ENCODE measurements around the gene GPC3.

DNA sequence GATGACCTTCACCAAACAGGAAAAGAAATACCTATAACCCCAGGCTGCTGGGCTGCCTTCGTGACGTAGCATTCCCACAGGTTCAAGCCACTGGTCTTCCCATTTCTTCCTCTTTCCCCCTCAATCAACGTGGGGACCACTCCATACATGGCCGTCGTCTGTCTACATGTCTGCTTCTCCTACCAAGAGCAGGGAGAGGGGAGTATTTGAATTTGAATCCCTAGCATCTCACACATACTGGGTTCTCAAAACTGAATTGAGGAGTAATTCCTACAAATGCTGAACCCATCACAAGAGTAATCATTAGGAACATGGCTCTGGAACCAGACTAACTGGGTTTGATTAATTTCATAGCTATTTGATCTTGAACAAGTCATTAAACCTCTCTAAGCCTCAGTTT is 17.3 kb downstream of the GPC3 start:
- TF ChIP-seq YY1 (IDR thresholded peaks at IDR 0.05; ENCODE audit: low read depth) (no peak), TAF1 (IDR thresholded peaks at IDR 0.05; ENCODE audit: low read depth) (no peak), CREB1 (IDR thresholded peaks at IDR 0.05; ENCODE audit: low read depth) (no peak), CEBPB (IDR thresholded peaks at IDR 0.05) (no peak), EP300 (IDR thresholded peaks at IDR 0.05; ENCODE audit: borderline replicate concordance) (no peak), RAD21 (IDR thresholded peaks at IDR 0.05; ENCODE audit: low read depth) (no peak), FOXM1 (IDR thresholded peaks at IDR 0.05; ENCODE audit: borderline replicate concordance, low read depth) (no peak), TCF12 (IDR thresholded peaks at IDR 0.05; ENCODE audit: low read depth) (no peak), NFIC (IDR thresholded peaks at IDR 0.05) (no peak), TEAD4 (IDR thresholded peaks at IDR 0.05) (no peak), ZBTB7A (IDR thresholded peaks at IDR 0.05; ENCODE audit: low read depth) (no peak)
- TF ChIP-seq, protein P1, sequence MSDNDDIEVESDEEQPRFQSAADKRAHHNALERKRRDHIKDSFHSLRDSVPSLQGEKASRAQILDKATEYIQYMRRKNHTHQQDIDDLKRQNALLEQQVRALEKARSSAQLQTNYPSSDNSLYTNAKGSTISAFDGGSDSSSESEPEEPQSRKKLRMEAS (IDR thresholded peaks at IDR 0.05) = no peak
- TF ChIP-seq, protein P2, sequence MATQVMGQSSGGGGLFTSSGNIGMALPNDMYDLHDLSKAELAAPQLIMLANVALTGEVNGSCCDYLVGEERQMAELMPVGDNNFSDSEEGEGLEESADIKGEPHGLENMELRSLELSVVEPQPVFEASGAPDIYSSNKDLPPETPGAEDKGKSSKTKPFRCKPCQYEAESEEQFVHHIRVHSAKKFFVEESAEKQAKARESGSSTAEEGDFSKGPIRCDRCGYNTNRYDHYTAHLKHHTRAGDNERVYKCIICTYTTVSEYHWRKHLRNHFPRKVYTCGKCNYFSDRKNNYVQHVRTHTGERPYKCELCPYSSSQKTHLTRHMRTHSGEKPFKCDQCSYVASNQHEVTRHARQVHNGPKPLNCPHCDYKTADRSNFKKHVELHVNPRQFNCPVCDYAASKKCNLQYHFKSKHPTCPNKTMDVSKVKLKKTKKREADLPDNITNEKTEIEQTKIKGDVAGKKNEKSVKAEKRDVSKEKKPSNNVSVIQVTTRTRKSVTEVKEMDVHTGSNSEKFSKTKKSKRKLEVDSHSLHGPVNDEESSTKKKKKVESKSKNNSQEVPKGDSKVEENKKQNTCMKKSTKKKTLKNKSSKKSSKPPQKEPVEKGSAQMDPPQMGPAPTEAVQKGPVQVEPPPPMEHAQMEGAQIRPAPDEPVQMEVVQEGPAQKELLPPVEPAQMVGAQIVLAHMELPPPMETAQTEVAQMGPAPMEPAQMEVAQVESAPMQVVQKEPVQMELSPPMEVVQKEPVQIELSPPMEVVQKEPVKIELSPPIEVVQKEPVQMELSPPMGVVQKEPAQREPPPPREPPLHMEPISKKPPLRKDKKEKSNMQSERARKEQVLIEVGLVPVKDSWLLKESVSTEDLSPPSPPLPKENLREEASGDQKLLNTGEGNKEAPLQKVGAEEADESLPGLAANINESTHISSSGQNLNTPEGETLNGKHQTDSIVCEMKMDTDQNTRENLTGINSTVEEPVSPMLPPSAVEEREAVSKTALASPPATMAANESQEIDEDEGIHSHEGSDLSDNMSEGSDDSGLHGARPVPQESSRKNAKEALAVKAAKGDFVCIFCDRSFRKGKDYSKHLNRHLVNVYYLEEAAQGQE (IDR thresholded peaks at IDR 0.05; ENCODE audit: low read depth) = no peak
- TF ChIP-seq, protein P3, sequence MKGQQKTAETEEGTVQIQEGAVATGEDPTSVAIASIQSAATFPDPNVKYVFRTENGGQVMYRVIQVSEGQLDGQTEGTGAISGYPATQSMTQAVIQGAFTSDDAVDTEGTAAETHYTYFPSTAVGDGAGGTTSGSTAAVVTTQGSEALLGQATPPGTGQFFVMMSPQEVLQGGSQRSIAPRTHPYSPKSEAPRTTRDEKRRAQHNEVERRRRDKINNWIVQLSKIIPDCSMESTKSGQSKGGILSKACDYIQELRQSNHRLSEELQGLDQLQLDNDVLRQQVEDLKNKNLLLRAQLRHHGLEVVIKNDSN (IDR thresholded peaks at IDR 0.05) = no peak

All from Ishikawa (cell line).